ENCODE results near the gene ZCCHC24. TPM values are rescaled to one million over a fixed set of nuclear protein-coding genes. Genes with fewer than 3 reads are reported as not detected.

ZCCHC24 gene
- total and polyA plus RNA-seq, 8 donors, result 9.7 to 60.3 (median 34.3) TPM

DNA sequence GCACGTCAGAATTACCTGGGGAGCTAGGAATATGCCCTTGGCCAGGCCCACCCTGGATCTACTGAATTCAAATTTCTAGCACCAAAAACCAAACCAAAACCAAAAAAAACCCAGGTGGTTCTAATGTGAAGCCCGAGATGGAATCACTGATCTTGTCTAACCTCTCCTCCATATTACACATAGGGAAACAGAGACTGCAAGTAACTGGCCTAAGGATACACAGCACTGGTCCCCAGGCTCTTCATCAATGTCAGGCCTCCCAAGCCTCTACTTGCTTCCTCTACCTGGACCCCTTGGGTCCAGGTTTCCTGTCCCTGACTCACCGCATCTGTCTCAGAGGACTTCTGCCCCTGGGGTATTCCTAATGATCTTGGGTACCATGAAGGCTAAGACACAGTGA lies 30.7 kb downstream of the ZCCHC24 start:
- DNase-seq, result no peak
- H3K27me3 ChIP-seq, result no peaks in the 10 kb centered on the region
- 59 to 97% (median 93%) methylated on average over 3 of the region's 3 CpGs for WGBS, 5 donors
- peaks cover 0 to 61% (median 40%) of the 10 kb centered on the region in 4 donors for H3K4me1 ChIP-seq
- H3K9me3 ChIP-seq, result no peaks in the 10 kb centered on the region
- TF ChIP-seq EP300 (IDR thresholded peaks at IDR 0.05) (no peak), POLR2AphosphoS5 (IDR thresholded peaks at IDR 0.05) (no peak), POLR2A (IDR thresholded peaks at IDR 0.05) (no peak)
- TF ChIP-seq, protein P1, sequence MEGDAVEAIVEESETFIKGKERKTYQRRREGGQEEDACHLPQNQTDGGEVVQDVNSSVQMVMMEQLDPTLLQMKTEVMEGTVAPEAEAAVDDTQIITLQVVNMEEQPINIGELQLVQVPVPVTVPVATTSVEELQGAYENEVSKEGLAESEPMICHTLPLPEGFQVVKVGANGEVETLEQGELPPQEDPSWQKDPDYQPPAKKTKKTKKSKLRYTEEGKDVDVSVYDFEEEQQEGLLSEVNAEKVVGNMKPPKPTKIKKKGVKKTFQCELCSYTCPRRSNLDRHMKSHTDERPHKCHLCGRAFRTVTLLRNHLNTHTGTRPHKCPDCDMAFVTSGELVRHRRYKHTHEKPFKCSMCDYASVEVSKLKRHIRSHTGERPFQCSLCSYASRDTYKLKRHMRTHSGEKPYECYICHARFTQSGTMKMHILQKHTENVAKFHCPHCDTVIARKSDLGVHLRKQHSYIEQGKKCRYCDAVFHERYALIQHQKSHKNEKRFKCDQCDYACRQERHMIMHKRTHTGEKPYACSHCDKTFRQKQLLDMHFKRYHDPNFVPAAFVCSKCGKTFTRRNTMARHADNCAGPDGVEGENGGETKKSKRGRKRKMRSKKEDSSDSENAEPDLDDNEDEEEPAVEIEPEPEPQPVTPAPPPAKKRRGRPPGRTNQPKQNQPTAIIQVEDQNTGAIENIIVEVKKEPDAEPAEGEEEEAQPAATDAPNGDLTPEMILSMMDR (IDR thresholded peaks at IDR 0.05), result no peak
- intact Hi-C loops (cut with DNase I; ENCODE audit: low total_unique reads), result no loop called here
- H3K36me3 ChIP-seq, result peaks cover 5 to 32% (median 16%) of the 10 kb centered on the region in 4 donors
- no peak overlapping the region for H3K4me3 ChIP-seq
- no peak overlapping the region for H3K27ac ChIP-seq

- 50 to 76% (median 67%) methylated on average over 5 to 10 of the region's 10 CpGs for WGBS, 5 donors
- Histone ChIP-seq H3K27me3 (no peaks in the 10 kb centered on the region), H3K9me3 (no peaks in the 10 kb centered on the region), H3K27ac (peak overlapping the region in 4 of 5 donors; percentile 5 to 59 (median 18)), H3K4me3 (no peak overlapping the region), H3K4me1 (peaks cover 0 to 46% (median 33%) of the 10 kb centered on the region in 4 donors), H3K36me3 (peaks cover under 1 to 18% (median 6%) of the 10 kb centered on the region in 4 donors)
- no peak for DNase-seq
- intact Hi-C loops (cut with DNase I; ENCODE audit: low total_unique reads), result no loop called here
- TF ChIP-seq, protein P1 (IDR thresholded peaks at IDR 0.05), result no peak
- TF ChIP-seq EP300 (IDR thresholded peaks at IDR 0.05), result no peak
Observed at GRCh38 chr10:79413196-79413595, 32.2 kb downstream of the ZCCHC24 start.

- DNase-seq, result no peak
- peaks cover 0 to 39% (median 27%) of the 10 kb centered on the region in 4 donors for H3K4me1 ChIP-seq
- intact Hi-C loops (cut with DNase I; ENCODE audit: low total_unique reads), result no loop called here
- 87 to 96% (median 94%) methylated on average over 11 of the region's 11 CpGs for WGBS, 5 donors
- H3K4me3 ChIP-seq, result no peak overlapping the region
- no peaks in the 10 kb centered on the region for H3K27me3 ChIP-seq
- H3K36me3 ChIP-seq, result peaks cover 0 to 12% (median 6%) of the 10 kb centered on the region in 4 donors
- TF ChIP-seq, protein P1 (IDR thresholded peaks at IDR 0.05), result no peak
- H3K9me3 ChIP-seq, result no peaks in the 10 kb centered on the region
- peak overlapping the region in 1 of 5 donors; percentile 59 for H3K27ac ChIP-seq
Observed at GRCh38 chr10:79412516-79412915, 32.9 kb downstream of the ZCCHC24 start.

GRCh38 chr10:79411546-79412495 lies 33.6 kb downstream of the ZCCHC24 start:
- H3K36me3 ChIP-seq, result peaks cover 0 to 8% (median 6%) of the 10 kb centered on the region in 4 donors
- no peak for DNase-seq
- TF ChIP-seq, protein P1 (IDR thresholded peaks at IDR 0.05), result no peak
- TF ChIP-seq EP300 (IDR thresholded peaks at IDR 0.05) (no peak), POLR2A (IDR thresholded peaks at IDR 0.05) (no peak), POLR2AphosphoS5 (IDR thresholded peaks at IDR 0.05) (no peak)
- H3K27me3 ChIP-seq, result no peaks in the 10 kb centered on the region
- H3K4me1 ChIP-seq, result peaks cover 0 to 35% (median 22%) of the 10 kb centered on the region in 4 donors
- WGBS, 5 donors, result 51 to 71% (median 60%) methylated on average over 17 to 22 of the region's 22 CpGs
- H3K4me3 ChIP-seq, result no peak overlapping the region
- no peaks in the 10 kb centered on the region for H3K9me3 ChIP-seq
- intact Hi-C loops (cut with DNase I; ENCODE audit: low total_unique reads), result no loop called here
- H3K27ac ChIP-seq, result no peak overlapping the region

Measured in stomach (tissue), 9 donors.